HepG2 (cell line): ENCODE results near the gene AKR1A1. TPM values are rescaled to one million over a fixed set of nuclear protein-coding genes. Genes with fewer than 3 reads are reported as not detected.

Source experiments
- ATAC-seq: fragments of 200-7000 bp; cut with Tn5 transposase; 3 replicates; pipeline ENCODE4 v1.9.1; 2020; ENCODE audit warnings: mild to moderate bottlenecking, moderate library complexity
- BruUV-seq: library from RNA; stranded (reverse); fragments of 400-500 nt; replicated peaks from 2 replicates; lab custom pipeline; 2021; lab: Mats Ljungman, UMichigan
- CTCF ChIA-PET: fragments of 300-600 bp; formaldehyde crosslinking; extraction: SDS; loops from one replicate; lab custom pipeline; 2021; ENCODE audit warnings: low total read pairs, inconsistent platforms, low intra/inter-chr PET ratio; lab: Yijun Ruan, JAX
- POLR2A ChIA-PET: fragments of 350-600 bp; sonication (Branson Sonifier 250); formaldehyde crosslinking; loops from one replicate; lab custom pipeline; 2020; ENCODE audit warnings: antibody characterized with exemption, inconsistent platforms; lab: Yijun Ruan, JAX
- DNase-seq: peaks from one replicate; pipeline ENCODE4 v3.0.0-alpha.2; 2015; ENCODE audit warnings: low spot score
- FAIRE-seq: peaks from 3 replicates; lab custom pipeline; 2011; peaks lifted over from hg19 to GRCh38; lab: Jason Lieb, UNC
- H2AFZ ChIP-seq: one replicate; pipeline ENCODE4 v1.6.1; 2011; ENCODE audit warnings: low read length, inconsistent platforms
- H3K27ac ChIP-seq: fragments of 300-600 bp; 3 replicates; pipeline ENCODE4 v1.8.0; 2011; ENCODE audit warnings: mixed run types, mild to moderate bottlenecking, mixed read lengths, low read length, inconsistent platforms; ENCODE audit not compliant: insufficient read depth; ENCODE audit errors: extremely low read length
- H3K27me3 ChIP-seq, 2 experiments: fragments of 200-600 bp in 1 of 2; 2 replicates in 1 of 2; 3 replicates in 1 of 2; pipeline versions ENCODE4 v1.6.0 to v1.8.0; 2011; ENCODE audit warnings: low read length in 2 of 2, mild to moderate bottlenecking in 2 of 2, moderate library complexity in 2 of 2, inconsistent platforms in 1 of 2; ENCODE audit not compliant: insufficient read depth in 2 of 2, control insufficient read depth in 1 of 2
- H3K36me3 ChIP-seq, 2 experiments: fragments of 200-600 bp in 1 of 2; replicated peaks in 1 of 2; 2 replicates in 1 of 2; 3 replicates in 1 of 2; pipeline versions ENCODE4 v1.5.1 to v1.8.0; 2011; ENCODE audit warnings: low read length in 2 of 2, inconsistent platforms in 1 of 2; ENCODE audit not compliant: insufficient read depth in 2 of 2, control insufficient read depth in 1 of 2
- H3K4me1 ChIP-seq: 2 replicates; pipeline ENCODE4 v1.5.1; 2012; ENCODE audit warnings: low read length, inconsistent platforms; ENCODE audit not compliant: insufficient read depth
- H3K4me2 ChIP-seq: 2 replicates; pipeline ENCODE4 v1.6.0; 2011; ENCODE audit warnings: low read depth, low read length, inconsistent platforms
- H3K4me3 ChIP-seq, 3 experiments: fragments of 200-600 bp in 1 of 3; sonication (generic), shearing (Covaris generic) in 1 of 3; replicated peaks in 1 of 3; 2 replicates each; pipeline ENCODE4 v1.5.1; 2011 to 2016; ENCODE audit warnings: low read length in 3 of 3, inconsistent platforms in 2 of 3, low read depth in 2 of 3, mild to moderate bottlenecking in 2 of 3, control low read depth in 1 of 3, mixed read lengths in 1 of 3; ENCODE audit not compliant: insufficient read depth in 1 of 3
- H3K79me2 ChIP-seq: one replicate; pipeline ENCODE4 v1.6.1; 2011; ENCODE audit warnings: low read length, inconsistent platforms; ENCODE audit not compliant: insufficient read depth
- H3K9ac ChIP-seq: 2 replicates; pipeline ENCODE4 v1.6.0; 2011; ENCODE audit warnings: mild to moderate bottlenecking, low read depth, low read length, inconsistent platforms; ENCODE audit not compliant: insufficient read depth
- H3K9me3 ChIP-seq: 2 replicates; pipeline ENCODE4 v1.5.1; 2012; ENCODE audit warnings: mild to moderate bottlenecking, low read length
- H4K20me1 ChIP-seq: 2 replicates; pipeline ENCODE4 v1.6.0; 2011; ENCODE audit warnings: inconsistent platforms, mild to moderate bottlenecking, low read length, moderate library complexity; ENCODE audit not compliant: insufficient read depth
- ARNTL ChIP-seq: sonication (generic); formaldehyde crosslinking; IDR thresholded peaks from 2 replicates; pipeline ENCODE4 v1.4.0; 2020; ENCODE audit warnings: mild to moderate bottlenecking, missing genetic modification reagents
- CBX1 ChIP-seq: IDR thresholded peaks from one replicate; pipeline ENCODE4 v1.6.1; 2016; ENCODE audit warnings: antibody characterized with exemption, low read depth
- CENPT ChIP-seq: sonication (generic); formaldehyde crosslinking; IDR thresholded peaks from 2 replicates; pipeline ENCODE4 v1.8.0; 2022; ENCODE audit warnings: low read depth, mild to moderate bottlenecking, moderate library complexity, missing genetic modification reagents
- FOXK1 ChIP-seq: sonication (generic); formaldehyde crosslinking; IDR thresholded peaks from 2 replicates; pipeline ENCODE4 v1.4.0; 2020; ENCODE audit warnings: low read depth, missing genetic modification reagents, borderline replicate concordance
- HCFC1 ChIP-seq: fragments of 150-350 bp; IDR thresholded peaks from 2 replicates; pipeline ENCODE4 v1.6.1; 2014; ENCODE audit warnings: low read depth, low read length
- KDM3A ChIP-seq: IDR thresholded peaks from 2 replicates; pipeline ENCODE4 v1.6.1; 2018; ENCODE audit warnings: low read depth, missing compliant biosample characterization
- MLLT10 ChIP-seq: sonication (generic); formaldehyde crosslinking; IDR thresholded peaks from 2 replicates; pipeline ENCODE4 v1.4.0; 2020; ENCODE audit warnings: missing genetic modification reagents
- PPARG ChIP-seq: conservative IDR thresholded peaks from 2 replicates; pipeline ENCODE4 v1.6.1; 2016; ENCODE audit warnings: missing biosample characterization, missing genetic modification reagents
- RXRB ChIP-seq: IDR thresholded peaks from 2 replicates; pipeline ENCODE4 v1.6.1; 2016; ENCODE audit warnings: borderline replicate concordance, missing genetic modification reagents, missing compliant biosample characterization
- SOX5 ChIP-seq: IDR thresholded peaks from 2 replicates; pipeline ENCODE4 v1.6.1; 2016; ENCODE audit warnings: borderline replicate concordance
- SP1 ChIP-seq, 2 experiments: fragments of 450-650 bp in 1 of 2; sonication (generic) in 1 of 2; formaldehyde crosslinking in 1 of 2; IDR thresholded peaks; 2 replicates each; pipeline versions ENCODE4 v1.4.0 to v1.6.1; 2016 to 2020; ENCODE audit warnings: missing genetic modification reagents in 1 of 2
- ZNF331 ChIP-seq: sonication (generic); formaldehyde crosslinking; IDR thresholded peaks from 2 replicates; pipeline ENCODE4 v1.4.0; 2020; ENCODE audit warnings: missing genetic modification reagents
- WGBS: methylation state at CpG from one replicate; pipeline ENCODE4 v1.1.6; 2017; ENCODE audit warnings: low lambda C conversion rate; 5-methylcytosine and 5-hydroxymethylcytosine counted together
- in situ Hi-C: cut with HindIII; loops from 2 replicates; pipeline ENCODE4 v1.10.0; 2017; ENCODE audit warnings: low pct_unique_long_range_greater_than_20kb; ENCODE audit not compliant: extremely low pct_ligation_motif_present
- intact Hi-C: fragments of 100-400 bp; cut with micrococcal nuclease; formaldehyde crosslinking; loops from one replicate; pipeline ENCODE4 v1.10.0; 2022; ENCODE audit not compliant: unreplicated experiment
- polyA plus RNA-seq, 8 experiments: library from polyadenylated mRNA; depleted of rRNA in 3 of 8; stranded (reverse) in 7 of 8; unstranded in 1 of 8; fragments of >200 nt; fragmentation: Illumina TruSeq in 4 of 8; extraction: Trizol in 4 of 8; gene quantifications; 2 replicates each; pipeline versions ENCODE4 v1.2.1 to v1.2.3, GENCODE V29; 2011 to 2016; ENCODE audit warnings: low read depth in 4 of 8, missing spikeins in 1 of 8, mixed read lengths in 1 of 8; ENCODE audit not compliant: insufficient read depth in 1 of 8
- total RNA-seq, 5 experiments: library from RNA; depleted of rRNA; stranded (reverse); fragments of >200 nt; fragmentation: Illumina TruSeq; extraction: Trizol; gene quantifications; 2 replicates each; pipeline ENCODE4 v1.2.3, GENCODE V29; 2016; ENCODE audit warnings: low read depth in 1 of 5
- TF ChIP-seq, protein P1 (sequence below): sonication (generic); formaldehyde crosslinking; IDR thresholded peaks from 2 replicates; pipeline ENCODE4 v1.5.1; 2020; ENCODE audit warnings: missing genetic modification reagents, mild to moderate bottlenecking, borderline replicate concordance
- TF ChIP-seq, protein P2 (sequence below): IDR thresholded peaks from 2 replicates; pipeline ENCODE4 v1.6.1; 2018; ENCODE audit warnings: missing genetic modification reagents
- TF ChIP-seq, protein P3 (sequence below): sonication (generic); formaldehyde crosslinking; IDR thresholded peaks from 2 replicates; pipeline ENCODE4 v1.4.0; 2020; ENCODE audit warnings: mild to moderate bottlenecking, low read depth, missing genetic modification reagents

Gene AKR1A1
- total and polyA plus RNA-seq, 2 of the 13 experiments (the other 11 are each of a cell fraction or from before 2014, with no cell fraction given): 181 to 217 TPM

DNA sequence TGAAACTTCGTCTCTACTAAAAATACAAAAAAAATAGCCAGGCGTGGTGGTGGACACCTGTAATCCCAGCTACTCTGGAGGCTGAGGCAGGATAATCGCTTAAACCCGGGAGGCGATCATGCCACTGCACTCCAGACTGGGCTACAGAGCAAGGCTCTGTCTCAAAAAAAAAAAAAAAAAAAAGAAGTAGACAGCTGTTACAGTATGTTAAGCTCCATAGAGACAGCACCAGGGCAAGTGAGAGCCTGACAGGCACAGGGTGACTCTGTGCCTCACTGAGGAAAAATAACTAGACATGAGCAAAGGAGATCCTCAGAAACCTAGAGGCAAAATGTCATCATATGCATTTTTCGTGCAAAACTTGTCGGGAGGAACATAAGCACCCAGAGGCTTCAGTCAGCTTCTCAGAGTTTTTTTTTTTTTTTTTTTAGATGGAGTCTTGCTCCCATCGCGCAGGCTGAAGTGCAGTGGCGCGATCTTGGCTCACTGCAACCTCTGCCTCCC is 19.9 kb upstream of the AKR1A1 start:
- no peak overlapping the region for H3K4me3 ChIP-seq
- no peaks in the 10 kb centered on the region for H3K27me3 ChIP-seq
- H3K9ac ChIP-seq: no peak overlapping the region
- FAIRE-seq: no peak
- in situ Hi-C loops: no loop called here
- BruUV-seq: no TSS peak
- no peak overlapping the region for H3K4me2 ChIP-seq
- intact Hi-C loops: no loop called here
- WGBS: 92% methylated on average over 11 of the region's 11 CpGs
- ChIA-PET CTCF (no interaction called here), POLR2A (interaction anchor here (0.6 to 2.4 kb wide), 4 partner anchors 9 to 20 kb away, joined by 3 to 12 read pairs (median 4); partner anchors contain the start of genes AKR1A1 and PRDX1)
- H3K36me3 ChIP-seq: no peaks in the 10 kb centered on the region
- H3K27ac ChIP-seq: no peak overlapping the region
- no peak for TF ChIP-seq CENPT (CRISPR knock-in tag)
- no peak for TF ChIP-seq ZNF331
- TF ChIP-seq MLLT10 (CRISPR knock-in tag): no peak
- TF ChIP-seq, protein P1, sequence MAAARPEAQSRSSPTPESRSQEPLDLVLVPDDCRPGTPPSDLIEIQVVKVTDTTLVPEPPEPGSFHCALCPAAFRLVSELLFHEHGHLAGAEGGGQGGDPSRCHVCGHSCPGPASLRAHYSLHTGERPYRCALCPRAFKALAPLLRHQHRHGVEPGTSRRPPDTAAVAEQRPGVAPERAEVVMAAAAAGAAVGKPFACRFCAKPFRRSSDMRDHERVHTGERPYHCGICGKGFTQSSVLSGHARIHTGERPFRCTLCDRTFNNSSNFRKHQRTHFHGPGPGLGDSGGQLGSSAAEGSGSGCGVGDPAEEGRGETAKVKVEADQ: no peak
- no peak for TF ChIP-seq FOXK1 (CRISPR knock-in tag)
- TF ChIP-seq, protein P2, sequence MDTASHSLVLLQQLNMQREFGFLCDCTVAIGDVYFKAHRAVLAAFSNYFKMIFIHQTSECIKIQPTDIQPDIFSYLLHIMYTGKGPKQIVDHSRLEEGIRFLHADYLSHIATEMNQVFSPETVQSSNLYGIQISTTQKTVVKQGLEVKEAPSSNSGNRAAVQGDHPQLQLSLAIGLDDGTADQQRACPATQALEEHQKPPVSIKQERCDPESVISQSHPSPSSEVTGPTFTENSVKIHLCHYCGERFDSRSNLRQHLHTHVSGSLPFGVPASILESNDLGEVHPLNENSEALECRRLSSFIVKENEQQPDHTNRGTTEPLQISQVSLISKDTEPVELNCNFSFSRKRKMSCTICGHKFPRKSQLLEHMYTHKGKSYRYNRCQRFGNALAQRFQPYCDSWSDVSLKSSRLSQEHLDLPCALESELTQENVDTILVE (CRISPR knock-in tag): no peak
- TF ChIP-seq SOX5 (CRISPR knock-in tag): no peak
- no peak for TF ChIP-seq KDM3A
- no peak for TF ChIP-seq PPARG (CRISPR knock-in tag)
- no peak for TF ChIP-seq ARNTL (CRISPR knock-in tag)
- TF ChIP-seq, protein P3, sequence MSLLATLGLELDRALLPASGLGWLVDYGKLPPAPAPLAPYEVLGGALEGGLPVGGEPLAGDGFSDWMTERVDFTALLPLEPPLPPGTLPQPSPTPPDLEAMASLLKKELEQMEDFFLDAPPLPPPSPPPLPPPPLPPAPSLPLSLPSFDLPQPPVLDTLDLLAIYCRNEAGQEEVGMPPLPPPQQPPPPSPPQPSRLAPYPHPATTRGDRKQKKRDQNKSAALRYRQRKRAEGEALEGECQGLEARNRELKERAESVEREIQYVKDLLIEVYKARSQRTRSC (CRISPR knock-in tag): no peak
- TF ChIP-seq SP1 (IDR thresholded peaks at IDR 0.05): no peak
- TF ChIP-seq SP1 (CRISPR knock-in tag; IDR thresholded peaks at IDR 0.05): no peak
- no peak for TF ChIP-seq HCFC1
- no peak for TF ChIP-seq CBX1
- no peak for TF ChIP-seq RXRB (CRISPR knock-in tag)
- H3K79me2 ChIP-seq: no peaks in the 10 kb centered on the region
- no peak overlapping the region for H2AFZ ChIP-seq
- ATAC-seq: no peak
- H3K9me3 ChIP-seq: no peaks in the 10 kb centered on the region
- peaks cover 31% of the 10 kb centered on the region for H3K4me1 ChIP-seq
- no peaks in the 10 kb centered on the region for H4K20me1 ChIP-seq
- no peak for DNase-seq
